ENCODE data around the gene PBX1.
"Not testable (repeated sequence)": the region's sequence is repeated elsewhere in the genome, so short reads cannot be mapped to it uniquely, and the experiment has no call there.

PBX1 gene

GRCh38 chr1:164518692-164519332 lies 40.2 kb upstream of the PBX1 start:
- no peak for DNase-seq (ENCODE audit: low read depth)
- TF ChIP-seq, protein P1, sequence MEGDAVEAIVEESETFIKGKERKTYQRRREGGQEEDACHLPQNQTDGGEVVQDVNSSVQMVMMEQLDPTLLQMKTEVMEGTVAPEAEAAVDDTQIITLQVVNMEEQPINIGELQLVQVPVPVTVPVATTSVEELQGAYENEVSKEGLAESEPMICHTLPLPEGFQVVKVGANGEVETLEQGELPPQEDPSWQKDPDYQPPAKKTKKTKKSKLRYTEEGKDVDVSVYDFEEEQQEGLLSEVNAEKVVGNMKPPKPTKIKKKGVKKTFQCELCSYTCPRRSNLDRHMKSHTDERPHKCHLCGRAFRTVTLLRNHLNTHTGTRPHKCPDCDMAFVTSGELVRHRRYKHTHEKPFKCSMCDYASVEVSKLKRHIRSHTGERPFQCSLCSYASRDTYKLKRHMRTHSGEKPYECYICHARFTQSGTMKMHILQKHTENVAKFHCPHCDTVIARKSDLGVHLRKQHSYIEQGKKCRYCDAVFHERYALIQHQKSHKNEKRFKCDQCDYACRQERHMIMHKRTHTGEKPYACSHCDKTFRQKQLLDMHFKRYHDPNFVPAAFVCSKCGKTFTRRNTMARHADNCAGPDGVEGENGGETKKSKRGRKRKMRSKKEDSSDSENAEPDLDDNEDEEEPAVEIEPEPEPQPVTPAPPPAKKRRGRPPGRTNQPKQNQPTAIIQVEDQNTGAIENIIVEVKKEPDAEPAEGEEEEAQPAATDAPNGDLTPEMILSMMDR (IDR thresholded peaks at IDR 0.05; ENCODE audit: control insufficient read depth, insufficient read depth, low read depth, low read length, missing control alignments), result no peak
- H3K4me3 ChIP-seq (ENCODE audit: control insufficient read depth, low read depth, low read length), result no peak overlapping the region

DNA sequence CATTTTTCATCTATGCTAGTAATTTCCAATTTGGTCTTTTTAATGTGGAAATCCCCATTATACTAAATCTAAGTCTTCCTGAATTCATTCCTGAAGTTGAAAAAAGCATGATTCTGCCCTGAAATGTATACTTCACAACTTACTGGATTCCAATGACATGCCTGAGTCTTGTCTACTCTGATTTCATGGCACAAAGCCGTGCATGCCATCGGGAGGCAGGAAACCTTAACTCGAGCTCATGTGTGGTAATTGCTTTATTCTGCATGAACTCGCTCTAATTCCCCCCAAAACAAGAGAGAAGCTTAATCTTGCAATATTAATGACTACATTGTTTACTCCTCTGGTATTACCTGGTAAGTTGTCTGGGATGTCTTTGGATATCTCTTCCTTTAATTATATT lies 39.6 kb upstream of the PBX1 start:
- H3K4me3 ChIP-seq (ENCODE audit: control insufficient read depth, low read depth, low read length), result no peak overlapping the region
- TF ChIP-seq, protein P1 (IDR thresholded peaks at IDR 0.05; ENCODE audit: control insufficient read depth, insufficient read depth, low read depth, low read length, missing control alignments), result no peak
- no peak for DNase-seq (ENCODE audit: low read depth)

DNA sequence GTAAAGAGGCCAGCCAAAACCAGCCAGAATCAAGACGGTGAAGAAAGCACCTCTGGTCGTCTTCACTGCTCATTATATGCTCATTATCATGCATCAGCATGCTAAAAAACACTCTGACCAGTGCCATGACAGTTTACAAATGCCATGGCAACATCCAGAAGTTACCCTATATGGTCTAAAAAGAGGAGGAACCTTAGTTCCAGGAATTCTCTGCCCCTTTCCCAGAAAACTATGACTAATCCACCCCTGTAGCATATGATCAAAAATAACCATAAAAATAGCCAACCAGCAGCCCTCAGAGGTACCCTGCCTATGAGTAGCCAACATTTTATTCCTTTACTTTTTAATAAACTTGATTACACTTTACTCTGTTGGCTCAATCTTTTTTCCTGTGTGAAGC lies 34.2 kb upstream of the PBX1 start:
- DNase-seq (ENCODE audit: low read depth), result no peak
- TF ChIP-seq, protein P1 (IDR thresholded peaks at IDR 0.05; ENCODE audit: control insufficient read depth, insufficient read depth, low read depth, low read length, missing control alignments), result no peak

DNA sequence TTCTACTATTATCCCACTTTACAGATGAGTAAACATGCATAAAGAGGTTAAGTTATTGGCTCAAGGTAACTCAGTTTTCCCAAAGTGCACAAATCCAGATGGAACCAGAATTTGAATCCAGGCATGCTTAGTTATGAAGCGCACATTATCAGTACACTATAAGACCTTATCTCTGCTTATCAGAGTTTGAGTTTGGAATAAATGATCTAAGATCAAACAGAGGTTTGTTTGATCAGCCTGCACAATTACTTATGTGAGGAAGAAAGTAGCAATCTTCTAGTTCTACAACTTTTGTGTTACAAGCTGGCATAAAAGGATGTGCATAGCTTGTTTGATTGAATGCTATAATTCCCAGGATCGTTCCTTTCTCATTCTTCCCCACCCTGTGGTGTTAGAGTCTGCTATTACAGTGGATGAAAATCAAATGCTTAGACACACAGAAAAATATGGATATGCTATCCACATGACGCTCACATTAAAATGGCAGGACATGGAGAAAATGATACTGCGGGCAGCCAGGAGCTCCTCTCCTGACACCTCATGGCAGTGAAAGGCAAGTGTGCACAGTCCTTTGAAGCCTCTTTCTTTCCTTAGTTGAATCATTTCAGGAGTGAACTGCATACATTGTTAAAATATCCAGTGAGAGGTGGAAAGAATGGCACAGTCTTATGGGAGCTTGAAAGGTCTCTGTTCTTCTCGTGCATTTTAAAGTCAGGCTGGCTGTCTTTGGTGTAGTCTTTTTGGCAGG lies 23.9 kb upstream of the PBX1 start:
- TF ChIP-seq, protein P1 (IDR thresholded peaks at IDR 0.05; ENCODE audit: control insufficient read depth, insufficient read depth, low read depth, low read length, missing control alignments), result no peak
- no peak overlapping the region for H3K4me3 ChIP-seq (ENCODE audit: control insufficient read depth, low read depth, low read length)
- DNase-seq (ENCODE audit: low read depth), result no peak

More for the DNA sequence above, 34.2 kb upstream of the PBX1 start:
- no peak overlapping the region for H3K4me3 ChIP-seq (ENCODE audit: control insufficient read depth, low read depth, low read length)

GRCh38 chr1:164552463-164552988 lies 6.5 kb upstream of the PBX1 start:
- not testable (repeated sequence) for DNase-seq (ENCODE audit: low read depth); H3K4me3 ChIP-seq (ENCODE audit: control insufficient read depth, low read depth, low read length)

DNA sequence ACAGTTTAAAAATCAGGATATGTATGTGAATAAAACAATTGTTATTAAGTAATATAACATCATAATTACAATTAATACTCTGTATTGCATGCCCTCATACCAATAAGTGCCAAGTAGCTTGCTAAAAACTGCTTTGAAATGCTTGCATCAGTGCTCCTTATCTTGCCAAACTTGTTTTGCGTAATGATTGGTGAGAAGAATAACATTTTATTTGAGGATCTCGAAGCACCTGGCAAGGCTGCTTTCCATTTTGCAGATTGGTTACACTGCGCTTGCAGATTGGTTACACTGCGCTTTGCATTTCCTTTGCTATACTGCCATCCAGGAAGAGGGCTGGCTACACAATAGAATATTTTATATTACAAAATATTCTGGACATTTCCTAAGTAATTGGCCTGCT lies 1.7 kb upstream of the PBX1 start:
- no peak for DNase-seq (ENCODE audit: low read depth)
- H3K4me3 ChIP-seq (ENCODE audit: control insufficient read depth, low read depth, low read length), result no peak overlapping the region
- TF ChIP-seq, protein P1 (IDR thresholded peaks at IDR 0.05; ENCODE audit: control insufficient read depth, insufficient read depth, low read depth, low read length, missing control alignments), result no peak
